ENCODE measurements around the gene ABHD8. TPM values are rescaled to one million over a fixed set of nuclear protein-coding genes. Genes with fewer than 3 reads are reported as not detected.

Gene ABHD8
- total and polyA plus RNA-seq, 2 donors (not counting 1 experiment from before 2014, with no cell fraction given), result 5.2 to 7.2 TPM

DNA sequence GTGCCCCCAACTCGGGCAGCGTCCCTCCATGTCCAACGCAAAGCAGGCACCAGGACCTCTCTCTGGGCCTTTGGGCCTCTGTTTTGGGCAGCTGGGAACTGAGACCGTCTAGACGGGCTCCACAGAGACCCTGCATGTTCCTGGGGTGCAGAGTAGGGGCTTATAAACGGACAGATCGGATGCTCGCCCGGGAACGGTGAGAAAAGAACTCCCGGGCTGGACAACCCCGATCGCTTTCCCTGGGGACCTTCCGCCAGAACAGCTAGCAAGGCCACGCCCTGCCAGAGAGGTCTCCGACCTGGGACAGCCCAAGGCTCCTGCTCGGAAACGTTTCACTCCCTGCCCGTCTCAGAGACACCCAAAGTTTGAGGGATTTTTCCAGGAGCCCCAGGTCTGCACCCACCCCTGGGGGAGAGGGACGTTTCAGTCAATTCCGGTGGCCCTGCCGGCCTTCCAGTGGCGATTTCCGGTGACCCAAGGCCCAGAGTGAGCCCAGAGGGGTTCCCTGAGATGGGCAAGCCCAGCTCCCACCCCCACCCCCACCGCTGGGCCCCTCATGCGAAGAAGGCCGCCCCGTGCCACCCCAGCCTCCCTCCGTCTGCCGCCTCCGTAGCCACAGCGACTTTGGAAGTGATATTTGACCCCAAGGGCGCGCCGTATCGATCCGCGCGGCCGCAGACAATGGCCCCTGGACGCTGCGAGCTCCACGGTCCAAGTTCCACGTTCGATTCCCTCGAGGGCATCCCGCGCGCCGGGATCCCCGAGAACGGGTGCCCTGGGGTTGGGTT lies 59.2 kb downstream of the ABHD8 start:
- CTCF ChIA-PET, result interaction anchor here (0.6 to 2.2 kb wide), 2 partner anchors 9 to 472 kb away, joined by 3 to 6 read pairs; no protein-coding TSS in a partner anchor
- H3K27me3 Mint-ChIP-seq, result no peaks in the 10 kb centered on the region
- Histone ChIP-seq H3K79me2 (ENCODE audit: control insufficient read depth, insufficient read depth, low read length) (no peaks in the 10 kb centered on the region), H3K9me3 (ENCODE audit: control extremely low read depth in 1 of 3, control insufficient read depth in 2 of 3, insufficient read depth in 1 of 3, low read length in 2 of 3) (peaks cover 0 to 2% (median 0%) of the 10 kb centered on the region in 3 donors), H3K27me3 (replicated peaks in 1 of 4; ENCODE audit: control extremely low read depth in 1 of 4, control insufficient read depth in 3 of 4, insufficient read depth in 4 of 4, low read length in 3 of 4) (no peaks in the 10 kb centered on the region), H4K20me1 (ENCODE audit: control insufficient read depth, insufficient read depth, low read length, poor library complexity, severe bottlenecking) (no peaks in the 10 kb centered on the region), H3K4me1 (ENCODE audit: control insufficient read depth in 2 of 2, insufficient read depth in 2 of 2, low read length in 2 of 2) (peaks cover 5 to 29% of the 10 kb centered on the region in 2 donors), H2AFZ (ENCODE audit: insufficient read depth, low read depth, low read length, poor library complexity, severe bottlenecking) (no peak overlapping the region), H3K4me2 (replicated peaks; ENCODE audit: low read depth, low read length, poor library complexity, severe bottlenecking) (peak overlapping the region; percentile 85), H3K36me3 (replicated peaks in 1 of 2; ENCODE audit: control extremely low read depth in 1 of 2, control insufficient read depth in 1 of 2, extremely low read depth in 1 of 2, insufficient read depth in 2 of 2, low read length in 1 of 2) (no peaks in the 10 kb centered on the region), H3K9ac (ENCODE audit: low read length) (no peak overlapping the region), H3K27ac (ENCODE audit: low read length in 2 of 2) (no peak overlapping the region), H3K4me3 (ENCODE audit: control extremely low read depth in 1 of 5, extremely low read depth in 1 of 5, insufficient read depth in 1 of 5, low read depth in 2 of 5, low read length in 4 of 5) (no peak overlapping the region)
- POLR2A ChIA-PET, result interaction anchor here (0.6 to 3.1 kb wide), 3 partner anchors 18 to 791 kb away, joined by 5 to 13 read pairs (median 12); partner anchors contain the start of genes OCEL1 and USE1
- intact Hi-C loops (cut with micrococcal nuclease), result no loop called here
- H3K27ac Mint-ChIP-seq, result peak overlapping the region; percentile 68
- 83% methylated on average over 36 of the region's 52 CpGs for WGBS (ENCODE audit: insufficient coverage)
- TF ChIP-seq, protein P1, sequence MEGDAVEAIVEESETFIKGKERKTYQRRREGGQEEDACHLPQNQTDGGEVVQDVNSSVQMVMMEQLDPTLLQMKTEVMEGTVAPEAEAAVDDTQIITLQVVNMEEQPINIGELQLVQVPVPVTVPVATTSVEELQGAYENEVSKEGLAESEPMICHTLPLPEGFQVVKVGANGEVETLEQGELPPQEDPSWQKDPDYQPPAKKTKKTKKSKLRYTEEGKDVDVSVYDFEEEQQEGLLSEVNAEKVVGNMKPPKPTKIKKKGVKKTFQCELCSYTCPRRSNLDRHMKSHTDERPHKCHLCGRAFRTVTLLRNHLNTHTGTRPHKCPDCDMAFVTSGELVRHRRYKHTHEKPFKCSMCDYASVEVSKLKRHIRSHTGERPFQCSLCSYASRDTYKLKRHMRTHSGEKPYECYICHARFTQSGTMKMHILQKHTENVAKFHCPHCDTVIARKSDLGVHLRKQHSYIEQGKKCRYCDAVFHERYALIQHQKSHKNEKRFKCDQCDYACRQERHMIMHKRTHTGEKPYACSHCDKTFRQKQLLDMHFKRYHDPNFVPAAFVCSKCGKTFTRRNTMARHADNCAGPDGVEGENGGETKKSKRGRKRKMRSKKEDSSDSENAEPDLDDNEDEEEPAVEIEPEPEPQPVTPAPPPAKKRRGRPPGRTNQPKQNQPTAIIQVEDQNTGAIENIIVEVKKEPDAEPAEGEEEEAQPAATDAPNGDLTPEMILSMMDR (IDR thresholded peaks at IDR 0.05), result no peak
- TF ChIP-seq EZH2 (IDR thresholded peaks at IDR 0.05; ENCODE audit: borderline replicate concordance, insufficient read depth, low read depth, low read length, poor library complexity, severe bottlenecking), result no peak
- peak overlapping the region; percentile 77 for H3K4me3 Mint-ChIP-seq
- DNase-seq (peak; percentile 20), ATAC-seq (ENCODE audit: low read depth) (no peak)
- peaks cover 25% of the 10 kb centered on the region for H3K4me1 Mint-ChIP-seq
- no peaks in the 10 kb centered on the region for H3K9me3 Mint-ChIP-seq (ENCODE audit: insufficient read depth)
